ENCODE measurements around the gene CIDEA.

Gene CIDEA

GRCh38 chr18:12295389-12296086 lies 41.4 kb downstream of the CIDEA start:
- no peak for TF ChIP-seq POLR2A (IDR thresholded peaks at IDR 0.05; ENCODE audit: low read depth, low read length)
- no peak for TF ChIP-seq POLR2AphosphoS5 (IDR thresholded peaks at IDR 0.05; ENCODE audit: low read depth, low read length)
- no peak for TF ChIP-seq POU2F2 (IDR thresholded peaks at IDR 0.05; ENCODE audit: low read depth, low read length)
- no peak for TF ChIP-seq SPI1 (IDR thresholded peaks at IDR 0.05; ENCODE audit: low read depth, low read length)
- no peak for TF ChIP-seq TAF1 (IDR thresholded peaks at IDR 0.05; ENCODE audit: low read depth, low read length)
- no peak for TF ChIP-seq PAX5 (IDR thresholded peaks at IDR 0.05; ENCODE audit: insufficient read depth, low read length, severe bottlenecking)
- FAIRE-seq (no peak), DNase-seq (ENCODE audit: insufficient read length, low spot score) (no peak)

DNA sequence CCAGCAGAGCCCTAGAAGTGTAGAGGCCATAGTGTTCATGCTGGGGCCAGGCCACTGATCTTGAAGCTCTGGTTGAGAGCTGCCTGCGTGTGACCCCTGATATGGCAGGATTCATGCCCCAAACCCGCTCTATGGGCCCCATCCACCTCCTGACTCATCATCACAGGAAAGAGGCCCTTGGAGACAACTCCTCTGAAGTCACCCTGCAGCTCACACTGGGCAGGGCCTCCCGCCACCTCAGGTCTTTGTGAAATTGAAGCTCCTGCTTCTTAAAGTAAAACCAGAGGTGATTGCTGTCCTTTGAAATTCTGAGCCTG lies 41.9 kb downstream of the CIDEA start:
- FAIRE-seq, result no peak

GRCh38 chr18:12296457-12296856 lies 42.3 kb downstream of the CIDEA start:
- DNase-seq (ENCODE audit: insufficient read length, low spot score) (no peak), FAIRE-seq (no peak)
- no peak for TF ChIP-seq TAF1 (IDR thresholded peaks at IDR 0.05; ENCODE audit: low read depth, low read length)
- TF ChIP-seq POLR2AphosphoS5 (IDR thresholded peaks at IDR 0.05; ENCODE audit: low read depth, low read length), result no peak
- no peak for TF ChIP-seq SPI1 (IDR thresholded peaks at IDR 0.05; ENCODE audit: low read depth, low read length)
- no peak for TF ChIP-seq POU2F2 (IDR thresholded peaks at IDR 0.05; ENCODE audit: low read depth, low read length)
- no peak for TF ChIP-seq PAX5 (IDR thresholded peaks at IDR 0.05; ENCODE audit: insufficient read depth, low read length, severe bottlenecking)
- no peak for TF ChIP-seq POLR2A (IDR thresholded peaks at IDR 0.05; ENCODE audit: low read depth, low read length)

More for the DNA sequence above, 41.9 kb downstream of the CIDEA start:
- DNase-seq (ENCODE audit: insufficient read length, low spot score), result no peak
- no peak for TF ChIP-seq POLR2A (IDR thresholded peaks at IDR 0.05; ENCODE audit: low read depth, low read length)
- TF ChIP-seq SPI1 (IDR thresholded peaks at IDR 0.05; ENCODE audit: low read depth, low read length), result no peak

DNA sequence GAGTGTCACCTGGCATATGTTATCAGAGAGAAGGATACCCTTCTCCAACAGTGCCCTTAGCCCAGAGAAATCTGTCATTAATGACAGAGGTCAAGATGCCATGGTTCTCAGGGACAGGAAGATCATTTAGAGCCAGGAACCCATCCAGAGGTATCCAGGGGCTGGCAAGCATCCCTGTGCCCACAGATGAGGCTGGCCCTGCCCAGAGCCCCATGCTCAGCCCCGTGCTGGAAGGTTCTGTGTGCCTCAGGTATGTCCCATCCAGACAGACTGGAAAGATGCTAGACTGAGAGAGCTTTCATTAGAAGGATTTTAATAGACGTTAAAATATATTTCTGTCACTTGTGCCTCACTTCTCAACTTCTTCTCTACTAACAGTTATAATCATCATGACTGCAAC lies 45.7 kb downstream of the CIDEA start:
- FAIRE-seq (no peak), DNase-seq (ENCODE audit: insufficient read length, low spot score) (no peak)
- TF ChIP-seq POLR2A (IDR thresholded peaks at IDR 0.05; ENCODE audit: low read depth, low read length), result no peak
- TF ChIP-seq POU2F2 (IDR thresholded peaks at IDR 0.05; ENCODE audit: low read depth, low read length), result no peak
- no peak for TF ChIP-seq PAX5 (IDR thresholded peaks at IDR 0.05; ENCODE audit: insufficient read depth, low read length, severe bottlenecking)
- no peak for TF ChIP-seq SPI1 (IDR thresholded peaks at IDR 0.05; ENCODE audit: low read depth, low read length)
- TF ChIP-seq TAF1 (IDR thresholded peaks at IDR 0.05; ENCODE audit: low read depth, low read length), result no peak
- TF ChIP-seq POLR2AphosphoS5 (IDR thresholded peaks at IDR 0.05; ENCODE audit: low read depth, low read length), result no peak

DNA sequence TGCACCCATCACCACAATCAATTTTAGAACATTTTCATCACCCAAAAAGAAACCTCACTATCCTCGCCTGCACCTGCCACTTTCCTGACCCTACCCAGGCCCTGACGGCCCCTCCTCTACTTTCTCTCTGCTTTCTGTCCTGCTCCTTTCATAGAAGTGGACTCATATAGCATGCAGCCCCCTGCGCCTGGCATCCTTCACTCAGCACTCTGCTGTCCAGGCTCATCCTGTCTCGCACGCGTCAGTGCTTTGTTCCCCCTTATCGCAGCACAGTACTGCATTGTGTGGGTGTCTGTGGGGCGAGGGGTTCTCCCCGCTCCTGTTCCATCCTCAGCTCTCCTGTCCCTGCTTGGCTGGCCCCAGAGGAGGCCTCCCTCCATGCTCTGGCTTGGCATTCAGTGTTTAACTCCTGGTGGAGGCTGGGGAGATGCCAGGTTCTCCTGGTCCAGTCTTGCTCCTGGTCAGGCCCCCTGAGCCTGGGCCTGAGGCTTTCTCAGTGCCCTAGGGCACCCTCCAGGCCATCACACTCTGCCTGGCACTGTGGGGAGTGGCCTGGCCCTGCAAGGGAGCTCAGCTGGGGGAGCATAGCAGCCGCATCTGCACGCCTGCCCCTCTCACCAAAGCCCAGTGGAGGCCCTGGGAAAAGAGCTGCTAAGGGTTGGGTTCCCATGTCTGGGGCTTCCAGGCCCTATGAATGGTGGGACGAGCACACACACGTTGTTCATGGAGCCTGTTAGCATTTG lies 47.3 kb downstream of the CIDEA start:
- FAIRE-seq (no peak), DNase-seq (ENCODE audit: insufficient read length, low spot score) (no peak)
- TF ChIP-seq TAF1 (IDR thresholded peaks at IDR 0.05; ENCODE audit: low read depth, low read length) (no peak), POLR2A (IDR thresholded peaks at IDR 0.05; ENCODE audit: low read depth, low read length) (no peak), POU2F2 (IDR thresholded peaks at IDR 0.05; ENCODE audit: low read depth, low read length) (no peak), PAX5 (IDR thresholded peaks at IDR 0.05; ENCODE audit: insufficient read depth, low read length, severe bottlenecking) (no peak), SPI1 (IDR thresholded peaks at IDR 0.05; ENCODE audit: low read depth, low read length) (no peak), POLR2AphosphoS5 (IDR thresholded peaks at IDR 0.05; ENCODE audit: low read depth, low read length) (no peak)

GRCh38 chr18:12302391-12303147 lies 48.4 kb downstream of the CIDEA start:
- DNase-seq (ENCODE audit: insufficient read length, low spot score) (no peak), FAIRE-seq (no peak)
- TF ChIP-seq POLR2A (IDR thresholded peaks at IDR 0.05; ENCODE audit: low read depth, low read length) (no peak), PAX5 (IDR thresholded peaks at IDR 0.05; ENCODE audit: insufficient read depth, low read length, severe bottlenecking) (no peak), TAF1 (IDR thresholded peaks at IDR 0.05; ENCODE audit: low read depth, low read length) (no peak), POLR2AphosphoS5 (IDR thresholded peaks at IDR 0.05; ENCODE audit: low read depth, low read length) (no peak), SPI1 (IDR thresholded peaks at IDR 0.05; ENCODE audit: low read depth, low read length) (no peak), POU2F2 (IDR thresholded peaks at IDR 0.05; ENCODE audit: low read depth, low read length) (no peak)

DNA sequence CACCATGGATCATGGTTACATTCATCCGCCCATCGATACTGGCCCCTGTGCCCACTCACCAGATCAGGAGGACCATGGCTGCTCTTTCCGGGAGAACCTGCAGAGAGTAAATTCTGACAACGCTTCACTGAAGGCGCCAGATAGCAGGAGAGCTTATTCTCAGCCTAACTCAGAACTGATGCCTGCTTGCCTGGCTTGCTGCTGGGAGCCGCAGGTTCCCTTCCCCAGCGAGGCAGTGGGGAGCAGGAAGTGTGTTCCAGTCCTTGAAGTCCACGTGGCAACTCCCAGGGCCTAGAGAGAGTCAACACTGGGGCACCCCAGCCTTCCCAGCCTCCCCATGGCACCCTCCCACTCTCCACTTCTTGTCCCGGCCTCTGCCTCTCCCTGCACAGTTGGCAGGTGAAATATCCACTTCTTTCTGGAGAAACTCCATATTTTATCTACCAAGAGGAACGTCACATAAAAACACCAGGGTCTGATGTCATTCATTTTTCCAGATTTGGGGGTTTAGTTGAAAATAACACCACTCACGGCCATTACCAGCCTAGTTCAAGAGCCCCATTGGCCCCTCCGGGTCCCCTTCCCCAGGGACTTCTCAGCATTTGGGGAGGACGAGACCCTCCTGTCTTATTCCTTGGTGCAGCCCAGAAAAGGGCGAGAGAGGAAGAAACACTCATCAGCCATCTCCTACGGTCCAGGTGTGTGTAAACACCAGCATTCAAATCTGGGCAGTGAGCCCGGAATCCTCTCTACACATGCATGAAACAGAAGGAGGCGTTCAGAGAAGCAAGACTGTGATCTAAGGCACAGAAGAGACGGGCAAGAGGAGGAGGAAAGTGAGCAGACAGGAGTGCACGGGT lies 50.4 kb downstream of the CIDEA start:
- DNase-seq (ENCODE audit: insufficient read length, low spot score) (no peak), FAIRE-seq (no peak)
- no peak for TF ChIP-seq TAF1 (IDR thresholded peaks at IDR 0.05; ENCODE audit: low read depth, low read length)
- no peak for TF ChIP-seq POLR2A (IDR thresholded peaks at IDR 0.05; ENCODE audit: low read depth, low read length)
- TF ChIP-seq SPI1 (IDR thresholded peaks at IDR 0.05; ENCODE audit: low read depth, low read length), result no peak
- no peak for TF ChIP-seq POU2F2 (IDR thresholded peaks at IDR 0.05; ENCODE audit: low read depth, low read length)
- TF ChIP-seq POLR2AphosphoS5 (IDR thresholded peaks at IDR 0.05; ENCODE audit: low read depth, low read length), result no peak
- no peak for TF ChIP-seq PAX5 (IDR thresholded peaks at IDR 0.05; ENCODE audit: insufficient read depth, low read length, severe bottlenecking)

- TF ChIP-seq POLR2AphosphoS5 (IDR thresholded peaks at IDR 0.05; ENCODE audit: low read depth, low read length) (no peak), TAF1 (IDR thresholded peaks at IDR 0.05; ENCODE audit: low read depth, low read length) (no peak), SPI1 (IDR thresholded peaks at IDR 0.05; ENCODE audit: low read depth, low read length) (no peak), POLR2A (IDR thresholded peaks at IDR 0.05; ENCODE audit: low read depth, low read length) (no peak), PAX5 (IDR thresholded peaks at IDR 0.05; ENCODE audit: insufficient read depth, low read length, severe bottlenecking) (no peak), POU2F2 (IDR thresholded peaks at IDR 0.05; ENCODE audit: low read depth, low read length) (no peak)
- DNase-seq (ENCODE audit: insufficient read length, low spot score) (no peak), FAIRE-seq (no peak)
These were observed 51.0 kb downstream of the CIDEA start for GRCh38 chr18:12305211-12305610.

Measured in GM12891 (cell line).